Tibial nerve (tissue), 4 donors: ENCODE data around the gene STEAP1B. TPM values are rescaled to one million over a fixed set of nuclear protein-coding genes. Genes with fewer than 3 reads are reported as not detected.

Experiments
- DNase-seq, 2 donors: peaks; one replicate each; pipeline ENCODE4 v3.0.0-alpha.2; 2019; ENCODE audit warnings: low spot score in 2 of 2
- H3K27ac ChIP-seq, 4 donors: fragments of 200-600 bp; sonication (generic) in 3 of 4; one replicate each; pipeline ENCODE4 v1.5.1; 2017 to 2019; ENCODE audit warnings: mild to moderate bottlenecking in 1 of 4
- H3K27me3 ChIP-seq, 2 donors: fragments of 200-600 bp; sonication (generic) in 1 of 2; one replicate each; pipeline versions ENCODE4 v1.5.1 to v1.6.0; 2017 to 2019
- H3K36me3 ChIP-seq, 3 donors: fragments of 200-600 bp; sonication (generic); one replicate each; pipeline ENCODE4 v1.5.1; 2018 to 2019
- H3K4me1 ChIP-seq, 4 donors: fragments of 200-600 bp; sonication (generic) in 3 of 4; one replicate each; pipeline ENCODE4 v1.5.1; 2017 to 2019
- H3K4me3 ChIP-seq, 4 donors: fragments of 200-600 bp; sonication (generic) in 3 of 4; one replicate each; pipeline ENCODE4 v1.5.1; 2017 to 2019; ENCODE audit warnings: mild to moderate bottlenecking in 1 of 4, moderate library complexity in 1 of 4
- H3K9me3 ChIP-seq, 4 donors: fragments of 200-600 bp; sonication (generic) in 3 of 4; one replicate each; pipeline ENCODE4 v1.5.1; 2017 to 2019
- CTCF ChIP-seq, 5 experiments: fragments of 200-600 bp in 3 of 5; fragments of 450-650 bp in 2 of 5; sonication (generic) in 3 of 5; IDR thresholded peaks; one replicate each; pipeline ENCODE4 v1.5.1; 2016 to 2019; ENCODE audit warnings: antibody characterized with exemption in 5 of 5, mild to moderate bottlenecking in 3 of 5, moderate library complexity in 2 of 5
- EP300 ChIP-seq, 2 donors: sonication (generic); formaldehyde crosslinking; IDR thresholded peaks; one replicate each; pipeline ENCODE4 v1.6.1; 2017; ENCODE audit warnings: antibody characterized with exemption in 2 of 2, mild to moderate bottlenecking in 1 of 2
- POLR2A ChIP-seq, 2 donors: fragments of 450-650 bp; IDR thresholded peaks; one replicate each; pipeline ENCODE4 v1.6.1; 2017; ENCODE audit warnings: antibody characterized with exemption in 2 of 2, mild to moderate bottlenecking in 2 of 2, moderate library complexity in 2 of 2
- WGBS, 2 donors: methylation state at CpG; one replicate each; pipeline ENCODE4 v1.1.5; 2018; 5-methylcytosine and 5-hydroxymethylcytosine counted together
- total RNA-seq, 4 donors: library from RNA; depleted of rRNA; stranded (reverse); fragments of >200 nt; gene quantifications; one replicate each; pipeline ENCODE4 v1.1.0, GENCODE V29; 2016

STEAP1B gene
- total RNA-seq, 4 donors from 2014 or later, result 4.2 to 20.5 (median 14.0) TPM

- no peak overlapping the region for H3K27ac ChIP-seq
- H3K27me3 ChIP-seq, result no peaks in the 10 kb centered on the region
- H3K4me3 ChIP-seq, result no peak overlapping the region
- H3K4me1 ChIP-seq, result no peaks in the 10 kb centered on the region
- no peaks in the 10 kb centered on the region for H3K9me3 ChIP-seq
- TF ChIP-seq POLR2A (IDR thresholded peaks at IDR 0.05), result no peak
- no peak for TF ChIP-seq EP300 (IDR thresholded peaks at IDR 0.05)
- no peak for TF ChIP-seq CTCF (IDR thresholded peaks at IDR 0.05)
- no peaks in the 10 kb centered on the region for H3K36me3 ChIP-seq
- 87 to 90% methylated on average over 5 of the region's 5 CpGs for WGBS, 2 donors
- DNase-seq, result no peak
Measured at GRCh38 chr7:22417841-22418240, 82.1 kb downstream of the STEAP1B start.

- 88 to 89% methylated on average over 2 of the region's 2 CpGs for WGBS, 2 donors
- H3K4me3 ChIP-seq, result no peak overlapping the region
- no peaks in the 10 kb centered on the region for H3K9me3 ChIP-seq
- H3K36me3 ChIP-seq, result no peaks in the 10 kb centered on the region
- no peak overlapping the region for H3K27ac ChIP-seq
- no peak for DNase-seq
- H3K4me1 ChIP-seq, result no peaks in the 10 kb centered on the region
- TF ChIP-seq POLR2A (IDR thresholded peaks at IDR 0.05), result no peak
- no peak for TF ChIP-seq CTCF (IDR thresholded peaks at IDR 0.05)
- no peak for TF ChIP-seq EP300 (IDR thresholded peaks at IDR 0.05)
- no peaks in the 10 kb centered on the region for H3K27me3 ChIP-seq
Measured at GRCh38 chr7:22417349-22417748, 82.6 kb downstream of the STEAP1B start.

- no peak for DNase-seq
- WGBS, 2 donors, result 95 to 100% methylated on average over 2 of the region's 2 CpGs
- TF ChIP-seq EP300 (IDR thresholded peaks at IDR 0.05), result no peak
- no peak for TF ChIP-seq CTCF (IDR thresholded peaks at IDR 0.05)
- TF ChIP-seq POLR2A (IDR thresholded peaks at IDR 0.05), result no peak
- Histone ChIP-seq H3K4me1 (no peaks in the 10 kb centered on the region), H3K36me3 (no peaks in the 10 kb centered on the region), H3K9me3 (no peaks in the 10 kb centered on the region), H3K4me3 (no peak overlapping the region), H3K27ac (no peak overlapping the region), H3K27me3 (no peaks in the 10 kb centered on the region)
Measured at GRCh38 chr7:22414424-22414823, 85.6 kb downstream of the STEAP1B start.

- Histone ChIP-seq H3K27ac (no peak overlapping the region), H3K4me3 (no peak overlapping the region), H3K27me3 (no peaks in the 10 kb centered on the region), H3K9me3 (no peaks in the 10 kb centered on the region), H3K4me1 (no peaks in the 10 kb centered on the region), H3K36me3 (no peaks in the 10 kb centered on the region)
- WGBS, 2 donors, result 85 to 95% methylated on average over 2 of the region's 2 CpGs
- DNase-seq, result no peak
- no peak for TF ChIP-seq POLR2A (IDR thresholded peaks at IDR 0.05)
- TF ChIP-seq EP300 (IDR thresholded peaks at IDR 0.05), result no peak
- TF ChIP-seq CTCF (IDR thresholded peaks at IDR 0.05), result no peak
Measured at GRCh38 chr7:22413211-22413610, 86.8 kb downstream of the STEAP1B start.

GRCh38 chr7:22411977-22412693, 87.9 kb downstream of the STEAP1B start:
- Histone ChIP-seq H3K36me3 (no peaks in the 10 kb centered on the region), H3K4me1 (no peaks in the 10 kb centered on the region), H3K9me3 (no peaks in the 10 kb centered on the region), H3K27me3 (no peaks in the 10 kb centered on the region), H3K27ac (no peak overlapping the region), H3K4me3 (no peak overlapping the region)
- no peak for DNase-seq
- TF ChIP-seq EP300 (IDR thresholded peaks at IDR 0.05), result no peak
- TF ChIP-seq CTCF (IDR thresholded peaks at IDR 0.05), result no peak
- TF ChIP-seq POLR2A (IDR thresholded peaks at IDR 0.05), result no peak
- WGBS, 2 donors, result 67% methylated on average over 4 of the region's 4 CpGs
